Tibial nerve (tissue), 4 donors: ENCODE results near the gene KAT6B.

ENCODE experiments used
- EP300 ChIP-seq, 2 donors: sonication (generic); formaldehyde crosslinking; IDR thresholded peaks; one replicate each; pipeline ENCODE4 v1.6.1; 2017; ENCODE audit warnings: antibody characterized with exemption in 2 of 2, mild to moderate bottlenecking in 1 of 2
- TF ChIP-seq, protein P1 (sequence below), 5 experiments: fragments of 200-600 bp in 3 of 5; fragments of 450-650 bp in 2 of 5; sonication (generic) in 3 of 5; IDR thresholded peaks; one replicate each; pipeline ENCODE4 v1.5.1; 2016 to 2019; ENCODE audit warnings: antibody characterized with exemption in 5 of 5, mild to moderate bottlenecking in 3 of 5, moderate library complexity in 2 of 5

- TF ChIP-seq EP300 (IDR thresholded peaks at IDR 0.05): no peak
- TF ChIP-seq, protein P1, sequence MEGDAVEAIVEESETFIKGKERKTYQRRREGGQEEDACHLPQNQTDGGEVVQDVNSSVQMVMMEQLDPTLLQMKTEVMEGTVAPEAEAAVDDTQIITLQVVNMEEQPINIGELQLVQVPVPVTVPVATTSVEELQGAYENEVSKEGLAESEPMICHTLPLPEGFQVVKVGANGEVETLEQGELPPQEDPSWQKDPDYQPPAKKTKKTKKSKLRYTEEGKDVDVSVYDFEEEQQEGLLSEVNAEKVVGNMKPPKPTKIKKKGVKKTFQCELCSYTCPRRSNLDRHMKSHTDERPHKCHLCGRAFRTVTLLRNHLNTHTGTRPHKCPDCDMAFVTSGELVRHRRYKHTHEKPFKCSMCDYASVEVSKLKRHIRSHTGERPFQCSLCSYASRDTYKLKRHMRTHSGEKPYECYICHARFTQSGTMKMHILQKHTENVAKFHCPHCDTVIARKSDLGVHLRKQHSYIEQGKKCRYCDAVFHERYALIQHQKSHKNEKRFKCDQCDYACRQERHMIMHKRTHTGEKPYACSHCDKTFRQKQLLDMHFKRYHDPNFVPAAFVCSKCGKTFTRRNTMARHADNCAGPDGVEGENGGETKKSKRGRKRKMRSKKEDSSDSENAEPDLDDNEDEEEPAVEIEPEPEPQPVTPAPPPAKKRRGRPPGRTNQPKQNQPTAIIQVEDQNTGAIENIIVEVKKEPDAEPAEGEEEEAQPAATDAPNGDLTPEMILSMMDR (IDR thresholded peaks at IDR 0.05): no peak
These were observed 169.4 kb downstream of the KAT6B start for GRCh38 chr10:74995806-74996205.
